ENCODE results near the gene GUCA1C.

GUCA1C gene

GRCh38 chr3:108953700-108954099 is at the start of gene GUCA1C:
Gene GUCA1C, minus strand, starts transcription at chr3:108953879. Its CDS starts 117 bp downstream, at chr3:108953762.
- no peak for DNase-seq (ENCODE audit: low read depth)

DNA sequence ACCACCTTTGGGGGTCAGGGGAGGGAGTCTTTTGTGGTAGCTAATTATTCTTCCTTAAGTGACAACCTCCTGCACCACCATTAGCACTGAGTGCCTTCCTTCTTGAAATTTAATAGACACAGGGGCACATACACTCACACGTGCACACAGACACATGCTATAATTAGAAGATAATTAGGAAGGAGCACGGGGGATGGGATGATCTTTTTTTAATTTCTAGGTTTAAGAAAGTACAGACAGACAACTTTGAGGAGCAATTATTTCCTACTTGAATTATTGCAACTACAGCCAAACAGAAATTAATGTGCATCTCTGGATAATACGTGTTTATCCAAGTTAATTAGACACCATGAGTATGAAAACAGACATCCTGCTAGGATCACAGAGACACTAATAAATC is 44.8 kb upstream of the GUCA1C start:
- DNase-seq (ENCODE audit: low read depth): no peak

DNA sequence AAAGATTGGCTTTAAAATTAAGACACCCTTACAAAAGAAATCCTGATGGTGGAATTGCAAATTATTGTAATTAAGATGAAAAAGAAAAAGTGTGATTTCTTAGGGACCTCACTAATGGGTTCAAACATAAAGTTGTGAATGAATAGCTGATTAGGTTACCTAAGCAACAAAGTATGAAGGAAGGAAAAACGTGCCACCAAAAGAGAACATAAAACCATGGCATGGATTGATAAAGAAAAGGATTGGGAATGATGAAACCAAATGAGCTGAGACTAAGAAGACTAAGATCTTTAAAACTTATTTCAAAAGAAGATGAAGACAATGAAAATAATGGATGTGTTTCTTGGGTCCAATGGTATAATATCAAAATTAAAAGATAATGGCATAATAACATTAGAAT is 32.2 kb upstream of the GUCA1C start:
- DNase-seq (ENCODE audit: low read depth): no peak

GRCh38 chr3:108983051-108983450 is 29.4 kb upstream of the GUCA1C start:
- no peak for DNase-seq (ENCODE audit: low read depth)

GRCh38 chr3:108976058-108976457 is 22.4 kb upstream of the GUCA1C start:
- DNase-seq (ENCODE audit: low read depth): no peak

- DNase-seq (ENCODE audit: low read depth): no peak
These were observed 19.3 kb upstream of the GUCA1C start for GRCh38 chr3:108973019-108973418.

- DNase-seq (ENCODE audit: low read depth): no peak
These were observed 18.8 kb upstream of the GUCA1C start for GRCh38 chr3:108972482-108972881.

GRCh38 chr3:108970561-108970960 is 16.9 kb upstream of the GUCA1C start:
- DNase-seq (ENCODE audit: low read depth): no peak

DNA sequence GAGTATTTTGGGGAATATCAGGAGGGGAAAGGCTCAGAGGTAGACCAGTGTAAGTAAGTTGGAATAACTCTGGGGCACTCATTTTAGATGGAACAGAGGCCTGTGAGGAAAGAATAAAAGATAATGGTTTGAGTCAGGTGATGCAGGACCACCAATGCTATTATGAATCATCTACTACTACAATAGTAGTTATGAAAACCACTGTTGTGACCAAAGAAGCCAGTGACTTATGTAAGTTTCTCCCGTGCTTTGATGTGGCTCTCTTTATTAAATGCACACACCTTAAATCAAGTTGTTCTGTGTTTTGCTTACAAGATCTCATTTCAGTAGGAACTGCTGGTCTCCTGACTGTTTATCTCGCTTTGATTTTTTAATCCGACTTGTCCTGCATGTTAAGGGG is 13.1 kb upstream of the GUCA1C start:
- no peak for DNase-seq (ENCODE audit: low read depth)

DNA sequence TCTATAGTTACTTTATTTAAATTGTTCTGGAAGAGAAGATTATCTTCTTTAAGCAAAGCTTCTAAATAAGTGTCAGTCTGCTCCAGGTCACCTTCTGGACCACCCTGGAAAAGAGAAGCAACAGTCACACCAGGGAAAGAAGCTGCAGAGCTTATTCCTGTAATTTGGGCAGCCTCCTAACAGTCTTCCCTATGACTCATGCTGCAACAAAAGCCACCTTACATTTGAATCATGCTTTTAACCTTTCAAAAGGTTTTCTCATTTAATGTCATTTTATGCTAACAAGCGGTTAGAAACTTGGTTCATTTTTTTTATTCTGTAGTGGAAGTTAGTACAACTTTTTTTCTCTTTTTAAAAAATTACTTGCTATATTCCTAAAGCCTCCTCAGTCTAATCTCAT is 5.3 kb upstream of the GUCA1C start:
- DNase-seq (ENCODE audit: low read depth): no peak

- DNase-seq (ENCODE audit: low read depth): no peak
These were observed 469 bp downstream of the GUCA1C start for GRCh38 chr3:108953210-108953609.

DNA sequence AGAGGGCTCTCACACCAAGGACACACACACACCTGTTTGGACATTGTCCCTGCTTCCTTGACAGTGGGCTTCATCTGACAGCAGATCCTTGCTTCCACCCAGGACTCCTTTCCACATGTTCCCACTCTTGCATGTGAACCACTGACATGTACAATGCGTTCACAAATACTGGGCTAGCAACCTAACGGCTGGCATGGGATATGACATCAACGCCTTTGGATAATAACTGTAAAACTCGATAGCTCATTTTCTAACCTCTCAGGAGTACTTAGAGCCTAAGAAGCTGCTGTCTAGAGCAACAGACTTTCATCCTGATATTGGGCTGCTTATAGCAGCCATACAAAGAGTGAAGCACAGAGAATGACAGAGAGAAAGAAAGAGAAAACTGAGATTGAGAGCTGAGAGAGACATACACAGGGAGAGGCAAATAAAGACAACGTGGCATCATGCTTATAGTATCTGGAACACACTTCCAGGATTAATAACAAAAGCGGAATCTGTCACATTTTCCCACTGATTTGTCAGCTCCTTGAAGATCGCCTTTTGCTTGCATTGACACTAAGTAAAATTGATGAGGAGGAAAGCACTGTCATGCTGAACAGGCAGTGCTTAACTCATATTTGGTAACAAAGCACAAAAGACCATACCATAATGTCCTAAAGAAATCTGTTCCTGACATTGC is 1.7 kb downstream of the GUCA1C start:
- DNase-seq (ENCODE audit: low read depth): no peak

DNA sequence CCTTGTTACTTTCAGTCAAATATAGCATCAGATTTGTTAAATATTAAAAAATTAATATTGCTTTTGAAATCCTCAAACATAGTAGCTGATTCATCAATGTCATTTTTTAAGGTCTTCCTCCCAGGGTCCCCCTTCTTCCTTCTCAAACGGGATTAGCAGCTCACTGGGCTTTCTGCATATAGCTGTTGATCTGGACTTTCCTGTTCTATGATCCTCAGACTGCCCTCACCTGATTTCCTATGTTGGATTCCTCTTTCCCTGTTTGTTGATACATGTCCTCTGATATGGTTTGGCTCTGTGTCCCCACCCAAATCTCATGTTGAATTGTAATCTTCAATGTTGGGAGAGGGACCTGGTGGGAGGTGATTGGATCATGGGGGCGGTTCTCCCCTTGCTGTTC is 5.8 kb downstream of the GUCA1C start:
- no peak for DNase-seq (ENCODE audit: low read depth)

DNA sequence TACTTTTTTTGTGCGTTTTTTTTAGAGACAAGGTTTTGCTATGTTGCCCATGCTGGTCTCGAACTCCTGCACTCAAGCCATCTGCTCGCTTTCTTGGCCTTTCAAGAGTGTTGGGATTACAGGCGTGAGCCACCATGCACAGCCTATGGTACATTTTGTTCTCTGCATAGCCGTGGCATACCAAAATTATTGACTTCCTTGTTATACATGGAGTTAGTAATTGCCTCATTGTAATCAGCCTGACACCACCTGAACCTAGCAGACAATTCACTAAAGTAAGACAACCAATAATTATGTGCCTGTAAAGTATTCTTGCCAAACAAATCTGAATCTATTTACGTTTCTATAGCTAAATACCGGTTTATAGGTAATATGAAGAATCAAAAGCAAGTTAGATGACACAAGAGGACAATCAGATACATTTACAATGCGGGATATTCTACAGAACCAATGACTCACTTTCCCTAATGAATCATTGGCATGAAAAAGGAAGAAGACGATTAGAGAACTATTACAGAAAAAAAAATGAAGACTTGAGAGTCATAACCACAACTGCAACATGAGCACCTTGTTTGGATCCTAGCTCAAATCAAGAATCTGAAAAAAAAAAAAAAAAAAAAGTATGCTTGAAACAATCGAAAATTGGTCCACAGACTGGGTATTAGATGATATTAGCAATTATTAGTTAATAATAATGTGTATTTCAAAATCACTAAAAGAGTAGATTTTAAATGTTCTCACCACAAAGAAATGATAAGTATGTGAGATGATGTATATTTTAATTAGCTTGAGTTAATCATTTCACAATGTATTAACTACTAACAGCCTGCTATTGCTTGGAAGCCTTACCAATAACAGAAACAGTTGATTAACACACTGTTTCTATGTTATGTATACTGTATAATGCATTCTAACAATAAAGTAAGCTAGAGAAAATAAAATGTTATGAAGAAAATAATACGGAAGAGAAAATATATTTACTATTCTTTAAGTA is 7.1 kb downstream of the GUCA1C start:
- no peak for DNase-seq (ENCODE audit: low read depth)

- no peak for DNase-seq (ENCODE audit: low read depth)
These were observed 13.0 kb downstream of the GUCA1C start for GRCh38 chr3:108940568-108941263.

GRCh38 chr3:108940166-108940565 is 13.5 kb downstream of the GUCA1C start:
- DNase-seq (ENCODE audit: low read depth): no peak

DNA sequence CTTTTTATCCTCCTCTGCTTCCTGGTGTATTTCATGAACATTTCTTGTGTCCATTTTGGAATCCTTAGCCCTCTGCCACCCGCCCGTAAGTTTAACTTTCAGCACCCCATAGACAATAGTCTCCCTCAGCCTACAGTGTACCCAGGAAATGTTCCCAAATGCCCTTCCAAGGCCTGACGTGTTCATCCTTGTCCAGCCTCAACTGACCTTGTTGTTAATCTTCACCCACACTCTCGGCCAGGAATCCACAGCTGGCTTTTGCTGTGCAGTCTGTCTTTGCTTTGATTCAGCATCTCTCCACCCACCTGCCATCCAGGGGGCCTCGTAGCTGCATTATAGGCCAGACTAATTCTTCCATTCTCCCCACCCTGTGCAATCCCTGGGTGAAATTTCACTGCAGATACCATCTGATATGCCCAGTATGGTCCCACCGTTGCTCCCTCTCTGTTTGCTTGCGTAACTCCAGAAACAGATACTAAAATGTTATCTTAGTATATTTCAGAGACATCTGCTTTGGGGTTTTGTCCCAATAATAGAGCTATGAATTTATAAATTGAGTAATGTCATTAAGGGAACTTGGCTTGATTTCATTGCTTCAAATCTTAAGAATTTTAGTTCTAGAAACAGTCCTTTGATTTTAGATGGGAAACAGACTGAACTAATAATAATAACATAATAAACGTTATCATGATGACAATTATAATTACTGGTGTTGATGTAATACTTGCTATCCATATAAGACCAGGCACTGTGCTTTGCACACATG is 16.6 kb downstream of the GUCA1C start:
- no peak for DNase-seq (ENCODE audit: low read depth)

GRCh38 chr3:108931035-108931434 is 22.6 kb downstream of the GUCA1C start:
- DNase-seq (ENCODE audit: low read depth): no peak

DNA sequence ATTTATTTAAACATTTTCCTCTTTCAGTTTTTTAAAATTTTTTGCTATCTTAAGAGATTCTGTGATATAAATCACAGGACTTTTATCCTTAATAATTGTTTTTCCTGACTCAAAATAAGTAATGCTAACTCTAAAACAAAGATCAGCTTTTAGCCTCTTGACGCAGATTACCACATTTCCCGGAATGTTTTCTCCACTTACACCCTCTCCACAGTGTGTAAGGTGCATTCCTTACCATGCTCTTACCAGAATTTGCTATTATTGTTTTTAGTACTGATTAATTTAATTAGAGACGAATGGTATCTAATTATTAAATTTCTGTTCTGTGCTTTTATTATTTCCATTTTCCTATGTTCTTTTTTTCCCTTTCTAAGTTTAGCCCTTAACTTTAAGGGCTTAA is 34.8 kb downstream of the GUCA1C start:
- no peak for DNase-seq (ENCODE audit: low read depth)

DNA sequence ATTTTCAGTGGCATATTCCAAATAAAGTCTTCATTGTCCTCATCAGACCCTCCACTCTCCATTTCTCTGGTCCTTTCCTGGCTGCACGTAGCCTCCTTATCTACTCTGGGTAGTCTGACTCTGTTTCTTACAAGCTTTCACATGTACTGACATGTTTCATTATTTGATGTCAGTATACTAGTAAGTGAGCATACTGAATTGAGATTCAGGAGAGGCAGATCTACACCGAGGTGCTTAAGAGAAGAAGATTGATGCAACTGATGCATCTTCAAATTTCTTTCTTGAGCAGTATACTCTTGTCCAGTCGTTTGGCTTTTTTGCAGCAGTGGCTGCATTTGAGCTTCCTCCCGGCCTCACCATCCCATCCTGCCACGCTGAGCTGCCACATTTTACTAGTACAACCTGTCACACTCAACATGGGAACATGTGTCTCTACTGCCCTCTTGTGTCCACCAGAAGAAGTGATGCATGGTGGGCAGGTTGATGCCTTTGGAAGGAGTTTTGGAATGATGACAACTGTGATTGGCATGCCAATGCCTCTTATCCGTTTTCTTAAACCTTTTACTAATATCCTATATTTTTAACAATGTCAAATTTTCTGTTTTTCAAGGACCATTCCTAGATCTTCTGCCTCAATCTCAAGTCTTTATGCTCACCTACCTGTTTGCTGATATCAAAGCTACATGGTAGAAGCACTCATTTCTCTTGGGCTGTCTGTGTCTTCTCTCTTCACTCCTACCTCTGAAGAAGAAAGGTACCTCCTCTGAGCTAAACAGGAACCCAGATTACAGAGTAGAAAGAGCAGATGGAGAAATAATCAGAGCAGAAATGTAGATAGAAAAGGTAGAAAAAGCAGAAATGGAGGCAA is 38.7 kb downstream of the GUCA1C start:
- DNase-seq (ENCODE audit: low read depth): peak; percentile 53

- no peak for DNase-seq (ENCODE audit: low read depth)
These were observed 43.9 kb downstream of the GUCA1C start for GRCh38 chr3:108909799-108910198.

Measured in activated T-cell treated with anti-CD3 and anti-CD28 coated beads for 24 hours (primary cell).